Fibroblast of lung (primary cell): Measurements from ENCODE around the gene CHST3.

ENCODE experiments used
- CTCF ChIP-seq, 2 donors: IDR thresholded peaks in 1 of 2; conservative IDR thresholded peaks in 1 of 2; 1 replicate in 1 of 2; 2 replicates in 1 of 2; pipeline ENCODE4 v1.5.1; 2011 to 2012; ENCODE audit warnings: low read length in 2 of 2, control low read depth in 1 of 2, inconsistent platforms in 1 of 2, low read depth in 1 of 2, mild to moderate bottlenecking in 1 of 2
- EZH2 ChIP-seq: IDR thresholded peaks from 2 replicates; pipeline ENCODE4 v1.5.1; 2012; ENCODE audit warnings: low read length, control low read depth, mild to moderate bottlenecking; ENCODE audit errors: missing control alignments

DNA sequence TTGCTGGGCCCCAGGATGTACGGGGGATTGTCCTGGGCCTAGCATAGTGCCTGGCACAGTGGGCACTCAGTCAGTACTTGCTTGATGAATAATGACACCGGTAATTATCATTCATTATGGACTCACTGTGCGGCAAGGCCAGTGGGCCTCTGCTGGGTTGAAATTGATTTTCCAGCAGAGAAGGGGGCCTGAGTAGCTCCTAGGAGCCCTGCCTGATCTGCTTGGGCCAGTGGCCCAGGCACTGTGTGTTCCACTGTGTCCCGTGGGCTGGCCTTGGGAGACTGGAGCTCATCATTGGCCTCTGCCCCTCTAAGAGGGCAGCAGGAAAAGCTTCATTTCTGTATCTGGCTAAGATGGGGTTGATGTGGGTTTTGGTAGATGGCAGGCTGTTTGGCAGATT is 1.4 kb downstream of the CHST3 start:
- TF ChIP-seq CTCF (conservative IDR thresholded peaks at IDR 0.05 in 1 of 2, IDR thresholded peaks at IDR 0.05 in 1 of 2; ENCODE audit: low read depth in 1 of 2, low read length in 2 of 2) = no peak
- no peak for TF ChIP-seq EZH2
